WTC11 (cell line): ENCODE results near the gene STK16. TPM values are rescaled to one million over a fixed set of nuclear protein-coding genes. Genes with fewer than 3 reads are reported as not detected.

Experiments used
- ATAC-seq: fragments of 200-7000 bp; cut with Tn5 transposase; 2 replicates; pipeline ENCODE4 v1.10.0; 2021; ENCODE audit warnings: mild to moderate bottlenecking, moderate library complexity
- CTCF ChIA-PET: fragments of 300-600 bp; sonication (Branson Sonifier 250); formaldehyde crosslinking; loops from one replicate; lab custom pipeline; 2021; ENCODE audit warnings: antibody characterized with exemption; lab: Charles Lee
- POLR2A ChIA-PET: fragments of 350-600 bp; sonication (Branson Sonifier 250); formaldehyde crosslinking; loops from one replicate; lab custom pipeline; 2021; ENCODE audit warnings: antibody characterized with exemption; lab: Charles Lee
- DNase-seq: peaks from one replicate; pipeline ENCODE4 v3.0.0; 2021; ENCODE audit warnings: low spot score
- H3K27ac Mint-ChIP-seq: 2 replicates; pipeline ENCODE4 v1.8.0; 2021; ENCODE audit warnings: mixed read lengths
- H3K27me3 Mint-ChIP-seq: 2 replicates; pipeline ENCODE4 v1.8.0; 2021; ENCODE audit warnings: low read depth, mild to moderate bottlenecking, moderate library complexity, mixed read lengths
- H3K36me3 Mint-ChIP-seq: 2 replicates; pipeline ENCODE4 v1.8.0; 2021; ENCODE audit warnings: mixed read lengths
- H3K4me1 Mint-ChIP-seq: 2 replicates; pipeline ENCODE4 v1.8.0; 2022; ENCODE audit warnings: mixed read lengths
- H3K4me3 Mint-ChIP-seq: 2 replicates; pipeline ENCODE4 v1.8.0; 2021; ENCODE audit warnings: mild to moderate bottlenecking, moderate library complexity, mixed read lengths
- H3K9me3 Mint-ChIP-seq: 2 replicates; pipeline ENCODE4 v1.8.0; 2021; ENCODE audit warnings: mixed read lengths
- AFF4 ChIP-seq: sonication (generic); formaldehyde crosslinking; IDR thresholded peaks from 2 replicates; pipeline ENCODE4 v1.8.1; 2023; ENCODE audit warnings: mild to moderate bottlenecking, missing genetic modification reagents, borderline replicate concordance
- AR ChIP-seq: fragments of 250-450 bp; sonication (Bioruptor Pico); IDR thresholded peaks from 2 replicates; pipeline ENCODE4 v1.9.0; 2021; ENCODE audit warnings: mild to moderate bottlenecking
- CREB1 ChIP-seq: sonication (generic); formaldehyde crosslinking; IDR thresholded peaks from 2 replicates; pipeline ENCODE4 v1.8.0; 2023; ENCODE audit warnings: mild to moderate bottlenecking, missing genetic modification reagents
- EMX1 ChIP-seq: fragments of 250-450 bp; sonication (Bioruptor Pico); IDR thresholded peaks from 2 replicates; pipeline ENCODE4 v1.8.0; 2021; ENCODE audit warnings: mild to moderate bottlenecking
- FOXK1 ChIP-seq: sonication (generic); formaldehyde crosslinking; IDR thresholded peaks from 2 replicates; pipeline ENCODE4 v1.8.0; 2022; ENCODE audit warnings: mild to moderate bottlenecking, moderate library complexity, missing genetic modification reagents
- FOXP1 ChIP-seq: sonication (generic); formaldehyde crosslinking; IDR thresholded peaks from 2 replicates; pipeline ENCODE4 v1.8.0; 2022; ENCODE audit warnings: missing genetic modification reagents, mild to moderate bottlenecking, moderate library complexity, borderline replicate concordance
- GABPB1 ChIP-seq: sonication (generic); formaldehyde crosslinking; IDR thresholded peaks from 2 replicates; pipeline ENCODE4 v1.8.1; 2023; ENCODE audit warnings: mild to moderate bottlenecking, missing genetic modification reagents
- IRF1 ChIP-seq: sonication (generic); formaldehyde crosslinking; IDR thresholded peaks from 2 replicates; pipeline ENCODE4 v1.8.0; 2023; ENCODE audit warnings: missing genetic modification reagents
- JAZF1 ChIP-seq: fragments of 250-450 bp; sonication (Bioruptor Pico); IDR thresholded peaks from 2 replicates; pipeline ENCODE4 v1.9.0; 2021; ENCODE audit warnings: moderate library complexity, mild to moderate bottlenecking, inconsistent platforms
- JUN ChIP-seq: sonication (generic); formaldehyde crosslinking; IDR thresholded peaks from 2 replicates; pipeline ENCODE4 v1.8.0; 2023; ENCODE audit warnings: mild to moderate bottlenecking, missing genetic modification reagents
- KAT7 ChIP-seq: sonication (generic); formaldehyde crosslinking; IDR thresholded peaks from 2 replicates; pipeline ENCODE4 v1.8.1; 2023; ENCODE audit warnings: missing genetic modification reagents, mild to moderate bottlenecking, borderline replicate concordance
- NFE2L1 ChIP-seq: sonication (generic); formaldehyde crosslinking; IDR thresholded peaks from 2 replicates; pipeline ENCODE4 v1.8.1; 2023; ENCODE audit warnings: missing genetic modification reagents
- OVOL2 ChIP-seq: fragments of 250-450 bp; sonication (Bioruptor Pico); IDR thresholded peaks from 2 replicates; pipeline ENCODE4 v1.9.0; 2021; ENCODE audit warnings: mild to moderate bottlenecking, borderline replicate concordance
- TP53 ChIP-seq: sonication (generic); formaldehyde crosslinking; IDR thresholded peaks from 2 replicates; pipeline ENCODE4 v1.8.1; 2023; ENCODE audit warnings: mild to moderate bottlenecking, missing genetic modification reagents
- ZNF263 ChIP-seq: sonication (generic); formaldehyde crosslinking; IDR thresholded peaks from 2 replicates; pipeline ENCODE4 v1.8.1; 2022; ENCODE audit warnings: low read depth, mild to moderate bottlenecking, moderate library complexity, missing genetic modification reagents
- ZNF416 ChIP-seq: fragments of 250-450 bp; sonication (Bioruptor Pico); IDR thresholded peaks from 2 replicates; pipeline ENCODE4 v1.9.0; 2021; ENCODE audit warnings: mild to moderate bottlenecking, inconsistent platforms
- ZNF423 ChIP-seq: fragments of 250-450 bp; sonication (Bioruptor Pico); IDR thresholded peaks from 2 replicates; pipeline ENCODE4 v2.1.2; 2022; ENCODE audit warnings: mild to moderate bottlenecking, moderate library complexity
- ZNF671 ChIP-seq: fragments of 250-450 bp; sonication (Bioruptor Pico); IDR thresholded peaks from 2 replicates; pipeline ENCODE4 v1.8.0; 2021; ENCODE audit warnings: mild to moderate bottlenecking
- total RNA-seq: library from RNA; stranded (reverse); gene quantifications from 3 replicates; pipeline ENCODE4 v1.2.3, GENCODE V29; 2021
- TF ChIP-seq, protein P1 (sequence below): sonication (generic); formaldehyde crosslinking; IDR thresholded peaks from 2 replicates; pipeline ENCODE4 v1.8.0; 2022; ENCODE audit warnings: mild to moderate bottlenecking, missing genetic modification reagents

The STK16 gene
- total RNA-seq, 1 experiment from 2014 or later, result 27.5 TPM

DNA sequence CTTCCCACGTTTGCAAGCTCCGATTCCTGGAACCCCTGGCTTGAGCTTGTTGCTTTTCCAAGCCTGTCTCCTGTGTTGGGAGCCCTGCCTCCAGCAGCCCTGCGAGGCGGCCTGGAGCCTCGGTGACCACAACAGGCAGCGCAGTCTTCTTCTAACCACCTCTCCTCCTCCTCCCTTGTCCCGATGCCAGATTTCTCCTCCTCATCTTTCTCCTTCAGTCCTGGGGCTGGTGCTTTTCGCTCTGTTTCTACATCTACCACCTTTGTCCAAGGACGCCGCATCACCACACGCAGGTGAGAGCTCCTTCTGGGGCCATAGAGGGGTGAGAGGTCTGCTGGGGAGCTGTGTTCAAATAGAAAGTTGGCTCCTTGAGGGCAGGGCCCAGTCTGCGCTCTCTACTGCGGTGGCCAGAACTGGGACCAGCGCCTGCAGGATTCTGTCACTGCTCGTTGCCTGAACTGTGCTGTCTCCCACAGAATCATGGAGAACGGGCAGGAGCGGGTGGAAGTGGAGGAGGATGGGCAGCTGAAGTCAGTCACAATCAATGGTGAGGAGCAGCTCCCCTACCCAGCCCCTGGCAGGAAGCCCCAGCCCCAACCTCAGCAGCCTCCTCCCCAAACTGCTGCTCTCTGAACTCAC is 37.8 kb downstream of the STK16 start (continued):
- no peak for TF ChIP-seq AR
- TF ChIP-seq ZNF263, result no peak

DNA sequence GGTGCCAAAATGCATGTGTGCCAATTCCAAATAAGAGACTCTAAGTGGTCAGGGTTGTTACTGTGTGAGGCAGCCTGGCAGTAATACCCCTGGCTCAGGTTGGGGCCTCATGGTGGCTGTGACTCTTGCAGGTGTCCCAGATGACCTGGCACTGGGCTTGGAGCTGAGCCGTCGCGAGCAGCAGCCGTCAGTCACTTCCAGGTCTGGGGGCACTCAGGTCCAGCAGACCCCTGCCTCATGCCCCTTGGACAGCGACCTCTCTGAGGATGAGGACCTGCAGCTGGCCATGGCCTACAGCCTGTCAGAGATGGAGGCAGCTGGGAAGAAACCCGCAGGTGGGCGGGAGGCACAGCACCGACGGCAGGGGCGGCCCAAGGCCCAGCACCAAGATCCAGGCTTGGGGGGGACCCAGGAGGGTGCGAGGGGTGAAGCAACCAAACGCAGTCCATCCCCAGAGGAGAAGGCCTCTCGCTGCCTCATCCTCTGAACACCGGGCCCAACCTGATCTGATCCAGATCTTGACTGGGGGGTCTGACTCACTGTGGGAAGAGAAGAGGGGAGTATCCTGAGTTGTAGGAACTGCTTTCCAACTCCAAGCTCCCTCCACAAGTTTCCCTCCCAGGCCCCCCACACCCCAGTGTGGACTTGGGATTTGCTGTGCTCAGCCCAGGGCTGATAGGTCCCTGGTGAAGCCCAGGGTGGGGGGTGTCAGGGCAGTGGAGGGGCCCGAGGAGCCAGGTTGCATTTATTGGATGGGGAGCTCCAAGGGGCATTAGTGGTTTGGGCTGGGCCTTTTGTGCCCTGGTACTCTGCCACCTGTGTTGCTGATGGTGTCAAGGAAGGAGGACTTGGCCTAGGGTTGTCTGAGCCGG is 39.5 kb downstream of the STK16 start:
- TF ChIP-seq TP53 (no peak), JAZF1 (CRISPR knock-in tag) (no peak)
- DNase-seq (no peak), ATAC-seq (no peak)
- peaks cover 8% of the 10 kb centered on the region; the same call in 1 of the 2 replicates for H3K36me3 Mint-ChIP-seq
- ChIA-PET CTCF (interaction anchor here (1.6 to 3.4 kb wide), 2 partner anchors 10 to 16 kb away, joined by 6 to 62 read pairs; no protein-coding TSS in a partner anchor), POLR2A (no interaction called here)
- no peak overlapping the region for H3K4me3 Mint-ChIP-seq
- H3K27me3 Mint-ChIP-seq, result no peaks in the 10 kb centered on the region
- no peaks in the 10 kb centered on the region for H3K9me3 Mint-ChIP-seq
- H3K27ac Mint-ChIP-seq, result no peak overlapping the region
- peaks cover 12% of the 10 kb centered on the region for H3K4me1 Mint-ChIP-seq

GRCh38 chr2:219285373-219285735 is 40.1 kb downstream of the STK16 start:
- Mint-ChIP-seq H3K36me3 (peaks cover 8% of the 10 kb centered on the region; the same call in 1 of the 2 replicates), H3K4me3 (no peak overlapping the region), H3K9me3 (no peaks in the 10 kb centered on the region), H3K4me1 (peaks cover 11% of the 10 kb centered on the region), H3K27ac (no peak overlapping the region), H3K27me3 (no peaks in the 10 kb centered on the region)
- POLR2A ChIA-PET, result interaction anchor here (1.2 to 2.1 kb wide), 2 partner anchors 10 to 40 kb away, joined by 3 to 5 read pairs; partner anchors contain the start of genes GLB1L and STK16
- DNase-seq (no peak), ATAC-seq (no peak)
- TF ChIP-seq OVOL2 (CRISPR knock-in tag) (no peak), EMX1 (no peak), KAT7 (CRISPR knock-in tag) (no peak)
- CTCF ChIA-PET, result interaction anchor here (1.3 to 3.4 kb wide), 5 partner anchors 8 to 131 kb away, joined by 4 to 62 read pairs (median 7); no protein-coding TSS in a partner anchor

GRCh38 chr2:219285894-219286425 is 40.7 kb downstream of the STK16 start:
- Mint-ChIP-seq H3K9me3 (no peaks in the 10 kb centered on the region), H3K4me3 (peak overlapping the region; percentile 32), H3K27ac (peak overlapping the region; percentile 26; the same call in 1 of the 2 replicates), H3K27me3 (no peaks in the 10 kb centered on the region; the same call in 1 of the 2 replicates), H3K36me3 (peaks cover 8% of the 10 kb centered on the region; the same call in 1 of the 2 replicates), H3K4me1 (peaks cover 11% of the 10 kb centered on the region)
- peak; percentile 97 for ATAC-seq
- ChIA-PET CTCF (interaction anchor here (0.6 to 3.4 kb wide), 13 partner anchors 8 to 290 kb away, joined by 3 to 62 read pairs (median 5); partner anchors contain the start of genes SPEG and TUBA4B), POLR2A (interaction anchor here (1.2 to 2.1 kb wide), 2 partner anchors 9 to 41 kb away, joined by 3 to 5 read pairs; partner anchors contain the start of genes GLB1L and STK16)
- peak; percentile 78 for DNase-seq
- TF ChIP-seq JUN (CRISPR knock-in tag), result no peak
- no peak for TF ChIP-seq IRF1 (CRISPR knock-in tag)
- TF ChIP-seq ZNF423 (CRISPR knock-in tag), result no peak
- TF ChIP-seq EMX1, result no peak
- TF ChIP-seq KAT7 (CRISPR knock-in tag), result no peak
- TF ChIP-seq AFF4 (CRISPR knock-in tag), result no peak
- TF ChIP-seq, protein P1, sequence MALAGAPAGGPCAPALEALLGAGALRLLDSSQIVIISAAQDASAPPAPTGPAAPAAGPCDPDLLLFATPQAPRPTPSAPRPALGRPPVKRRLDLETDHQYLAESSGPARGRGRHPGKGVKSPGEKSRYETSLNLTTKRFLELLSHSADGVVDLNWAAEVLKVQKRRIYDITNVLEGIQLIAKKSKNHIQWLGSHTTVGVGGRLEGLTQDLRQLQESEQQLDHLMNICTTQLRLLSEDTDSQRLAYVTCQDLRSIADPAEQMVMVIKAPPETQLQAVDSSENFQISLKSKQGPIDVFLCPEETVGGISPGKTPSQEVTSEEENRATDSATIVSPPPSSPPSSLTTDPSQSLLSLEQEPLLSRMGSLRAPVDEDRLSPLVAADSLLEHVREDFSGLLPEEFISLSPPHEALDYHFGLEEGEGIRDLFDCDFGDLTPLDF (CRISPR knock-in tag), result no peak
- TF ChIP-seq ZNF416 (CRISPR knock-in tag), result no peak
- no peak for TF ChIP-seq ZNF671 (CRISPR knock-in tag)
- no peak for TF ChIP-seq NFE2L1 (CRISPR knock-in tag)
- TF ChIP-seq GABPB1, result no peak
- no peak for TF ChIP-seq CREB1
- TF ChIP-seq FOXK1 (CRISPR knock-in tag), result no peak
- TF ChIP-seq ZNF263, result no peak
- no peak for TF ChIP-seq FOXP1 (CRISPR knock-in tag)
